ENCODE measurements around the gene GFI1B.

The GFI1B gene

GRCh38 chr9:132970324-132971062 is 8.0 kb upstream of the GFI1B start:
- TF ChIP-seq, protein P1, sequence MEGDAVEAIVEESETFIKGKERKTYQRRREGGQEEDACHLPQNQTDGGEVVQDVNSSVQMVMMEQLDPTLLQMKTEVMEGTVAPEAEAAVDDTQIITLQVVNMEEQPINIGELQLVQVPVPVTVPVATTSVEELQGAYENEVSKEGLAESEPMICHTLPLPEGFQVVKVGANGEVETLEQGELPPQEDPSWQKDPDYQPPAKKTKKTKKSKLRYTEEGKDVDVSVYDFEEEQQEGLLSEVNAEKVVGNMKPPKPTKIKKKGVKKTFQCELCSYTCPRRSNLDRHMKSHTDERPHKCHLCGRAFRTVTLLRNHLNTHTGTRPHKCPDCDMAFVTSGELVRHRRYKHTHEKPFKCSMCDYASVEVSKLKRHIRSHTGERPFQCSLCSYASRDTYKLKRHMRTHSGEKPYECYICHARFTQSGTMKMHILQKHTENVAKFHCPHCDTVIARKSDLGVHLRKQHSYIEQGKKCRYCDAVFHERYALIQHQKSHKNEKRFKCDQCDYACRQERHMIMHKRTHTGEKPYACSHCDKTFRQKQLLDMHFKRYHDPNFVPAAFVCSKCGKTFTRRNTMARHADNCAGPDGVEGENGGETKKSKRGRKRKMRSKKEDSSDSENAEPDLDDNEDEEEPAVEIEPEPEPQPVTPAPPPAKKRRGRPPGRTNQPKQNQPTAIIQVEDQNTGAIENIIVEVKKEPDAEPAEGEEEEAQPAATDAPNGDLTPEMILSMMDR (conservative IDR thresholded peaks at IDR 0.05; ENCODE audit: low read depth, low read length): no peak
- Histone ChIP-seq H3K36me3 (ENCODE audit: insufficient read depth) (no peaks in the 10 kb centered on the region), H3K9ac (no peak overlapping the region), H3K4me3 (IDR thresholded peaks at IDR 0.05; ENCODE audit: insufficient read depth, low read depth, low read length) (no peak overlapping the region), H3K4me1 (ENCODE audit: low read depth, poor library complexity, severe bottlenecking) (peaks cover 3% of the 10 kb centered on the region), H3K79me2 (ENCODE audit: insufficient read depth, low read depth) (no peaks in the 10 kb centered on the region), H4K20me1 (ENCODE audit: insufficient read depth) (no peaks in the 10 kb centered on the region), H3K27ac (no peak overlapping the region), H3K4me2 (no peak overlapping the region), H3K27me3 (ENCODE audit: insufficient read depth, low read depth) (peaks cover 33% of the 10 kb centered on the region), H2AFZ (ENCODE audit: low read depth) (no peak overlapping the region)

DNA sequence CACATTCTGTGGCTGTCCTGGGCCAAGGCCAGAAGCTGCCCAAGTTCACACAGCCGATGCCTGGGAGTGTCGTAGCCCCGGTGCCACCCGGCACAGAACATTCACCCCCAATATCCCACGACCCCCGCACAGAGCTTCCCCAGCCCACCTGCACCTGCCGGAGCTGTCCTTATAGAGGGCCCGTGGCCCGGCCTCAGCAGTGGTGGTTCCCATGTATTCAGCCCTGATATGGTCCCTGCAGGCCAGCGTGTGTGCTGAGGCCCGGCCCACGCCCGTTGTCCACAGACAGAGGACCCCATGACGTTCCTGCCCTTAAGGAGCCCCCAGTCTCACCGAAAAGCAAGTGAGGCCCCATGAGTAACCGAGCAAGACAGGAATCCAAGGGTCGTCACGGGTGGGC is 5.3 kb upstream of the GFI1B start:
- H3K36me3 ChIP-seq (ENCODE audit: insufficient read depth): no peaks in the 10 kb centered on the region
- H3K4me1 ChIP-seq (ENCODE audit: low read depth, poor library complexity, severe bottlenecking): peaks cover 3% of the 10 kb centered on the region
- H3K9ac ChIP-seq: no peak overlapping the region
- no peaks in the 10 kb centered on the region for H4K20me1 ChIP-seq (ENCODE audit: insufficient read depth)
- no peak overlapping the region for H3K4me2 ChIP-seq
- TF ChIP-seq, protein P1 (conservative IDR thresholded peaks at IDR 0.05; ENCODE audit: low read depth, low read length): no peak
- H3K27ac ChIP-seq: no peak overlapping the region
- no peaks in the 10 kb centered on the region for H3K79me2 ChIP-seq (ENCODE audit: insufficient read depth, low read depth)
- H3K27me3 ChIP-seq (ENCODE audit: insufficient read depth, low read depth): peaks cover 41% of the 10 kb centered on the region
- no peak overlapping the region for H2AFZ ChIP-seq (ENCODE audit: low read depth)
- no peak overlapping the region for H3K4me3 ChIP-seq (IDR thresholded peaks at IDR 0.05; ENCODE audit: insufficient read depth, low read depth, low read length)

DNA sequence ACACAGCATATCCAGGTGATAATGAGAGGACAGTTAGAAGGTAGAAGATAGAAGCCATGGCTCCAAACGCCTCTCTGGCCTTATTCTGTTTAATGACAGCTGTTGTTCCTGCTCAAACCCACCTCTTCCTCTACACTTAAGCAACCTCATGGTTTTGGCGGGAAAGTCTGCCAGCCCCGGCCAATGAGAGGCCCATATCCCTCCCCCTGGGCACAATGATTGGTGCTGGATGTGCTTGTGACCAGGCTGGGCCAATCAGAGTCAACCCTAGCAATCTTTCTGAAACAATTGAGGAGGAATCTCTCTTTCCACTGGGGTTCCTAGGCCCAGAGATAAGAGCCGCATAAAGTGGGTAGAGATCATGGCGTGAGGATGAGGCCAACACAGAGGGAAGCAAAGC is 4.8 kb upstream of the GFI1B start:
- H3K27me3 ChIP-seq (ENCODE audit: insufficient read depth, low read depth): peaks cover 46% of the 10 kb centered on the region
- H2AFZ ChIP-seq (ENCODE audit: low read depth): no peak overlapping the region
- H3K9ac ChIP-seq: no peak overlapping the region
- TF ChIP-seq, protein P1 (conservative IDR thresholded peaks at IDR 0.05; ENCODE audit: low read depth, low read length): no peak
- H3K4me1 ChIP-seq (ENCODE audit: low read depth, poor library complexity, severe bottlenecking): peaks cover 3% of the 10 kb centered on the region
- no peak overlapping the region for H3K4me3 ChIP-seq (IDR thresholded peaks at IDR 0.05; ENCODE audit: insufficient read depth, low read depth, low read length)
- no peak overlapping the region for H3K4me2 ChIP-seq
- no peaks in the 10 kb centered on the region for H3K36me3 ChIP-seq (ENCODE audit: insufficient read depth)
- H3K79me2 ChIP-seq (ENCODE audit: insufficient read depth, low read depth): no peaks in the 10 kb centered on the region
- H4K20me1 ChIP-seq (ENCODE audit: insufficient read depth): no peaks in the 10 kb centered on the region
- H3K27ac ChIP-seq: no peak overlapping the region

- Histone ChIP-seq H3K4me2 (no peak overlapping the region), H3K4me1 (ENCODE audit: low read depth, poor library complexity, severe bottlenecking) (peaks cover 3% of the 10 kb centered on the region), H3K79me2 (ENCODE audit: insufficient read depth, low read depth) (no peaks in the 10 kb centered on the region), H2AFZ (ENCODE audit: low read depth) (no peak overlapping the region), H3K4me3 (IDR thresholded peaks at IDR 0.05; ENCODE audit: insufficient read depth, low read depth, low read length) (no peak overlapping the region), H3K9ac (no peak overlapping the region), H3K27ac (no peak overlapping the region), H3K36me3 (ENCODE audit: insufficient read depth) (no peaks in the 10 kb centered on the region), H4K20me1 (ENCODE audit: insufficient read depth) (no peaks in the 10 kb centered on the region), H3K27me3 (ENCODE audit: insufficient read depth, low read depth) (peaks cover 67% of the 10 kb centered on the region)
- TF ChIP-seq, protein P1 (conservative IDR thresholded peaks at IDR 0.05; ENCODE audit: low read depth, low read length): no peak
Measured at GRCh38 chr9:132975961-132976360, 2.5 kb upstream of the GFI1B start.
